Common myeloid progenitor, CD34-positive (primary cell): ENCODE data around the gene PCNT.

Experiments
- CTCF ChIA-PET: fragments of 350-600 bp; sonication (Branson Sonifier 250); formaldehyde crosslinking; loops from one replicate; lab custom pipeline; 2021; ENCODE audit warnings: antibody characterized with exemption; lab: Charles Lee
- POLR2A ChIA-PET: fragments of 350-600 bp; sonication (Branson Sonifier 250); formaldehyde crosslinking; loops from one replicate; lab custom pipeline; 2021; ENCODE audit warnings: antibody characterized with exemption; lab: Charles Lee
- DNase-seq, 3 donors: peaks; one replicate each; pipeline versions ENCODE4 v3.0.0 to v3.0.0-alpha.2; 2013
- H3K27ac ChIP-seq, 2 experiments: 1 replicate in 1 of 2; 2 replicates in 1 of 2; pipeline ENCODE4 v1.7.0; 2013; ENCODE audit warnings: inconsistent platforms in 2 of 2, low read length in 2 of 2, mild to moderate bottlenecking in 2 of 2, low read depth in 1 of 2, moderate library complexity in 1 of 2; ENCODE audit not compliant: severe bottlenecking in 2 of 2, insufficient read depth in 1 of 2, poor library complexity in 1 of 2
- H3K27me3 ChIP-seq, 5 experiments: replicated peaks in 2 of 5; 1 replicate in 3 of 5; 2 replicates in 2 of 5; pipeline versions ENCODE4 v1.6.1 to v1.7.0; 2013; ENCODE audit warnings: low read length in 4 of 5, mild to moderate bottlenecking in 2 of 5, moderate library complexity in 2 of 5, inconsistent platforms in 1 of 5; ENCODE audit not compliant: insufficient read depth in 5 of 5, control insufficient read depth in 4 of 5
- H3K36me3 ChIP-seq, 4 experiments: 1 replicate in 2 of 4; 2 replicates in 2 of 4; pipeline versions ENCODE4 v1.6.1 to v1.7.0; 2013; ENCODE audit warnings: low read length in 3 of 4, control low read depth in 1 of 4, mild to moderate bottlenecking in 1 of 4; ENCODE audit not compliant: control insufficient read depth in 4 of 4, insufficient read depth in 4 of 4
- H3K4me1 ChIP-seq, 4 experiments: 1 replicate in 3 of 4; 2 replicates in 1 of 4; pipeline versions ENCODE4 v1.6.1 to v1.7.1; 2013; ENCODE audit warnings: low read length in 3 of 4, mild to moderate bottlenecking in 3 of 4, control low read depth in 1 of 4, inconsistent platforms in 1 of 4, moderate library complexity in 1 of 4; ENCODE audit not compliant: control insufficient read depth in 4 of 4, insufficient read depth in 4 of 4; ENCODE audit errors: control extremely low read depth in 1 of 4
- H3K4me3 ChIP-seq, 7 experiments: 1 replicate in 4 of 7; 2 replicates in 3 of 7; pipeline versions ENCODE4 v1.5.1 to v1.7.0; 2013; ENCODE audit warnings: mild to moderate bottlenecking in 7 of 7, low read length in 6 of 7, moderate library complexity in 6 of 7, inconsistent platforms in 2 of 7, low read depth in 2 of 7, control low read depth in 1 of 7; ENCODE audit not compliant: insufficient read depth in 4 of 7, control insufficient read depth in 1 of 7; ENCODE audit errors: extremely low read depth in 1 of 7
- H3K9me3 ChIP-seq, 5 experiments: 1 replicate in 4 of 5; 2 replicates in 1 of 5; pipeline versions ENCODE4 v1.6.1 to v1.7.1; 2013; ENCODE audit warnings: low read length in 4 of 5, mild to moderate bottlenecking in 2 of 5, inconsistent platforms in 1 of 5, low read depth in 1 of 5, moderate library complexity in 1 of 5; ENCODE audit not compliant: control insufficient read depth in 4 of 5, insufficient read depth in 2 of 5; ENCODE audit errors: control extremely low read depth in 1 of 5
- WGBS: methylation state at CpG from one replicate; pipeline ENCODE4 v1.1.5; 2013; ENCODE audit not compliant: insufficient coverage; 5-methylcytosine and 5-hydroxymethylcytosine counted together

The PCNT gene

GRCh38 chr21:46295177-46295770 is 28.7 kb upstream of the PCNT start:
- Histone ChIP-seq H3K4me3 (peak overlapping the region in 1 of 7 experiments; percentile 10), H3K27ac (peak overlapping the region in 1 of 2 experiments; percentile 59), H3K4me1 (peaks cover 0 to 35% (median 23%) of the 10 kb centered on the region in 4 experiments), H3K36me3 (peaks cover 4 to 21% (median 14%) of the 10 kb centered on the region in 4 experiments), H3K27me3 (no peaks in the 10 kb centered on the region), H3K9me3 (peaks cover 0 to 10% (median 3%) of the 10 kb centered on the region in 5 experiments)
- DNase-seq: peak in 2 of 3 donors; percentile 51 to 55
- POLR2A ChIA-PET: no interaction called here
- WGBS: 58% methylated on average over 4 of the region's 9 CpGs
- CTCF ChIA-PET: interaction anchor here (1.8 kb wide), 1 partner anchor 10 kb away, joined by 4 read pairs; the partner anchor contains the start of genes MCM3AP and YBEY

DNA sequence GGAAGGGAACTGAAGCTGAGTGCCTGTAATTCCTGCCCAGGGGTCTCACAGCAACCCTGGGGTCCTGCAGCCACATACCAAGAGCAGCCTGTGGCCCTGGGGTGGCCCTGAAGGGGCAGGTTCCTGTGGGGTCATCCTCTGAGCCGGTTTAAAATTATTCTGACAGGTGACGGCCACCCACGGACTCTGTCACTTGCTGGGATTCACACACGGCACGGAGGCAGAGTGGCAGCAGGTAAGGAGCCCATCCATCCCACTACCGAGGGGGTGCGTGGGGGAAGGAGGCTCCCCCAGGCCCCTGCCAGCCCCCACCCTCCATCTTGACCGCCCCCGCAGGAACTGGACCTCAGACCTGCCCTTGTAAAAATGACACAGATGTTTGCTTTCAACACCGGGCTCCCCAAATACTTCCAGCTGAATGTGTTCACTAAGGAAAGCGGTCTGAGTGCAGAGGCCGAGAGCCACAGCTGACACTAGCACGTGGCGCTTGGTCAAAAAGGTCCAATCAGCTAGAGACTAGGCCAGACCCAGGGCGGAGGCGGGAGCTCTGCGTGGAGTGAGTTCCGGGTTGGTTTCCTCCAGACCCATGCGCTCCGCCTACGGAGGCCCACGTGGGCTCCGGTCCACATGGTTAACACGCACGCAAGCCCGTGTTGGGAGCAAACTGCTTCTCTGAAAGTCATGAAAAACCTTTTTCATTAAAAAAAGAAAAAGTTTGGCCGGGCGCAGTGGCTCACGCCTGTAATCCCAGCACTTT is 27.8 kb upstream of the PCNT start:
- CTCF ChIA-PET: interaction anchor here (1.0 to 1.8 kb wide), 2 partner anchors 11 kb away, joined by 3 to 4 read pairs; partner anchors contain the start of genes MCM3AP and YBEY

DNA sequence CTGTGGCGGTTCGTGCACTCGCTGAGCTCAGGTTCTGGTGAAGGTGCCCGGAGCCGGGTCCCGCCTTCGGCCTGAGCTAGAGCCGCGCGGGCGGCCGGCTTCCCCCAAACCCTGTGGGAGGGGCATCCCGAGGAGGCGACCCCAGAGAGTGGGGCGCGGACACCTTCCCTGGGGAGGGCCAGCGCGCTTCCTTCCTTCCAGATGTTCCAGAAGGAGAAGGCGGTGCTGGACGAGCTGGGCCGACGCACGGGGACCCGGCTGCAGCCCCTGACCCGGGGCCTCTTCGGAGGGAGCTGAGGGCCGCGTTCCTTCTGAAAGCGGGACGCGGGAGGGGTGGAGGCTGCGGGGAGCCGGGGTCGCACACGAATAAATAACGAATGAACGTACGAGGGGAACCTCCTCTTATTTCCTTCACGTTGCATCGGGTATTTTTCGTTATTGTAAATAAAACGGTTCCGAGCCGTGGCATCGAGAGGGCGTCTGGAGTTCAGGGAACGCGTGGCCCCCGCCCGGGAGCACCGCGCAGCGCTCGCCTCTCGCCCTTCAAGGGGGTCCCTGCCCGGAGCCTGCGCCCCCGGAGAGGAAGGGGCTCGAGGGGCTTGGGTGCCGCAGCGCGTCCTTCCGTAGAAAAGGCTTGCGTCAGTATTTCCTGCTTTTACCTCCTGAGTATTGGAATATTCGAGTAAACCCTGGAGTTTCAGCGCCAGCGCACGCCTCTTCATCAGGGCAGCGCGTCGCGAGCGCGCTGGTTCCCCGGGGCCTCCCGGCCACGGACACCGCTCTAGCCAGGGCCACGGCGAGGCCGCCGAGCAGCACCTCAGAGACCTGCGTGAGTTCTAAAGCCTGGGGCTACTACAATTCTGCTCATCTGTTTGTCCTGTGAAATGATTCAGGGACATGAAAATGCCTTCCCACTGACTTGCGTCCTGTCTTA is 26.4 kb upstream of the PCNT start:
- Histone ChIP-seq H3K4me1 (peaks cover 0 to 28% (median 16%) of the 10 kb centered on the region in 4 experiments), H3K4me3 (peak overlapping the region in 6 of 7 experiments; percentile 33 to 74 (median 62)), H3K27ac (peak overlapping the region in 1 of 2 experiments; percentile 49), H3K9me3 (no peaks in the 10 kb centered on the region), H3K36me3 (peaks cover 8 to 33% (median 19%) of the 10 kb centered on the region in 4 experiments), H3K27me3 (no peaks in the 10 kb centered on the region)
- ChIA-PET CTCF (no interaction called here), POLR2A (no interaction called here)
- 3% methylated on average over 69 of the region's 84 CpGs for WGBS
- DNase-seq: peak in 1 of 3 donors; percentile 45

More for the DNA sequence above, 27.8 kb upstream of the PCNT start:
- WGBS: 64% methylated on average over 21 of the region's 29 CpGs
- POLR2A ChIA-PET: no interaction called here
- Histone ChIP-seq H3K4me1 (peaks cover 0 to 30% (median 18%) of the 10 kb centered on the region in 4 experiments), H3K4me3 (peak overlapping the region in 1 of 7 experiments; percentile 7), H3K27ac (peak overlapping the region in 1 of 2 experiments; percentile 43), H3K27me3 (no peaks in the 10 kb centered on the region), H3K9me3 (peaks cover 0 to 10% (median 3%) of the 10 kb centered on the region in 5 experiments), H3K36me3 (peaks cover 8 to 30% (median 18%) of the 10 kb centered on the region in 4 experiments)
- DNase-seq: peak in 2 of 3 donors; percentile 87

DNA sequence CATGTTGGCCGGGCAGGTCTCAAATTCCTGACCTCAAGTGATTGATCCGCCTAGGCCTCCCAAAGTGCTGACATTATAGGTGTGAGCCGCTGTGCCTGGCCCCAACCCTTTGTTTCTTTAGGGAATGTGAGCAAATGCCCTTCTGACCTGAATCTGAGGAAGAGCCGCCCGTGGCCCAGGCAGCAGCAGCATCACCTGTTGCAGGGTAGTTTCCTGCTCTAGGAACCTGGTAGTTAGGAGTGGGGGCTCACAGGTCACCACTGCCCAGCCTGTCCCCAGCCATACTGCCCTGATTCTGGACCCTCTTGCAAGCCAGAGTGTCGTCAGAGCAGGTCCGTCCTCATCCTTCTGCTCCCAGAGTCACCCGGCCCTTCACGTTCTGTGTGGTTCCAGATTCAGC is 24.8 kb upstream of the PCNT start:
- no peaks in the 10 kb centered on the region for H3K27me3 ChIP-seq
- WGBS: 88% methylated on average over 8 of the region's 9 CpGs
- ChIA-PET POLR2A (no interaction called here), CTCF (interaction anchor here (0.6 to 1.2 kb wide), 2 partner anchors 20 to 139 kb away, joined by 3 read pairs; no protein-coding TSS in a partner anchor)
- H3K36me3 ChIP-seq: peaks cover 8 to 33% (median 22%) of the 10 kb centered on the region in 4 experiments
- H3K27ac ChIP-seq: no peak overlapping the region
- DNase-seq: no peak
- H3K9me3 ChIP-seq: no peaks in the 10 kb centered on the region
- H3K4me1 ChIP-seq: peaks cover 0 to 28% (median 16%) of the 10 kb centered on the region in 4 experiments
- no peak overlapping the region for H3K4me3 ChIP-seq

DNA sequence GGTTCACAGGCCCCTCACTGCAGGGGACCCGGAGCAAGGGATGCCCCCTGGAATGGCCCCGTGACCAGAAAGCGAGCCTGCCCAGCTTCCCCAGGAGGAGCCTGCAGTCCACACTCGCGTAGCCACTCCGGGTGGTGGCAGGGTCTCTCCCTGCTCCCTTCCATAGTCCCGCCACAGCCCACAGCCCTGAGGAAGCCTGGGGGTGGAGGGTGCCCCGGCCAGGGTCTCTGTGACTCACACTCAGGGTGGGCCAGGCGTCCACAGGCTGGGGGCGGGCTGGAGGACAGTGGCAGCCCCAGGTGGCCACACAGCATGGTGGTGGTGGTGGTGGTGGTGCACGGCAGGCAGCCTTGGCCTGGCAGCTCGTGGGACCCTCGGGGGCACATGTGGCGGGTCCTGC is 22.2 kb upstream of the PCNT start:
- peaks cover 0 to 10% (median 5%) of the 10 kb centered on the region in 4 experiments for H3K4me1 ChIP-seq
- no peak for DNase-seq
- H3K27ac ChIP-seq: no peak overlapping the region
- peaks cover 8 to 43% (median 32%) of the 10 kb centered on the region in 4 experiments for H3K36me3 ChIP-seq
- no peaks in the 10 kb centered on the region for H3K9me3 ChIP-seq
- 100% methylated on average over 11 of the region's 14 CpGs for WGBS
- H3K27me3 ChIP-seq: no peaks in the 10 kb centered on the region
- ChIA-PET CTCF (interaction anchor here (1.8 kb wide), 1 partner anchor 10 kb away, joined by 5 read pairs; no protein-coding TSS in a partner anchor), POLR2A (no interaction called here)
- H3K4me3 ChIP-seq: no peak overlapping the region

DNA sequence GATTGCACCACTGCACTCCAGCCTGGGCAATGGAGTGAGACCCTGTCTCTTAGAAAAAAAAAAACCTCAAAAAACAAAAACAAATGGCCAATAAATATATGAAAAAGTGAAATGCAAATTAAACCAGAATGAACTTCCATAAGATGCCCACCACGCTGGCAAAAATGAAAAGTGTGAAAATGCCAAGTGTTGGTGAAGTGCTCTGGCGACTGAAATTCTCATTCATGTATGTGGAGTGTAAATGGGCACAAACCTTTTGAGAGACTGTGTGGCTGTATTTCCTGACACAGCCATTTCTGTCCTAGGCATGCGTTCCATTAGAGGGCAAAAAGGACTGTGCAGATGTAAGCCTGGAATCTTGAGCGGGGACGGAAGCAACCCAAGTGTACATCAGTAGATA is 19.5 kb upstream of the PCNT start:
- DNase-seq: no peak
- 100% methylated on average over 5 of the region's 5 CpGs for WGBS
- no peaks in the 10 kb centered on the region for H3K9me3 ChIP-seq
- H3K27me3 ChIP-seq: no peaks in the 10 kb centered on the region
- H3K36me3 ChIP-seq: peaks cover 5 to 57% (median 39%) of the 10 kb centered on the region in 4 experiments
- peaks cover 0 to 15% (median 7%) of the 10 kb centered on the region in 4 experiments for H3K4me1 ChIP-seq
- ChIA-PET CTCF (no interaction called here), POLR2A (no interaction called here)
- no peak overlapping the region for H3K27ac ChIP-seq
- no peak overlapping the region for H3K4me3 ChIP-seq
